Suprapubic skin (tissue), 3 donors: Measurements from ENCODE around the gene ERAL1.
A peak's percentile ranks its signal among the peaks of the same experiment; 100 is the strongest.

Experiments used
- EP300 ChIP-seq: sonication (generic); formaldehyde crosslinking; IDR thresholded peaks from one replicate; pipeline ENCODE4 v1.6.1; 2017; ENCODE audit warnings: antibody characterized with exemption
- TF ChIP-seq, protein P1 (sequence below), 2 donors: fragments of 200-600 bp in 1 of 2; fragments of 450-650 bp in 1 of 2; sonication (generic) in 1 of 2; IDR thresholded peaks; one replicate each; pipeline ENCODE4 v1.5.1; 2016 to 2019; ENCODE audit warnings: antibody characterized with exemption in 2 of 2, mild to moderate bottlenecking in 1 of 2, moderate library complexity in 1 of 2

DNA sequence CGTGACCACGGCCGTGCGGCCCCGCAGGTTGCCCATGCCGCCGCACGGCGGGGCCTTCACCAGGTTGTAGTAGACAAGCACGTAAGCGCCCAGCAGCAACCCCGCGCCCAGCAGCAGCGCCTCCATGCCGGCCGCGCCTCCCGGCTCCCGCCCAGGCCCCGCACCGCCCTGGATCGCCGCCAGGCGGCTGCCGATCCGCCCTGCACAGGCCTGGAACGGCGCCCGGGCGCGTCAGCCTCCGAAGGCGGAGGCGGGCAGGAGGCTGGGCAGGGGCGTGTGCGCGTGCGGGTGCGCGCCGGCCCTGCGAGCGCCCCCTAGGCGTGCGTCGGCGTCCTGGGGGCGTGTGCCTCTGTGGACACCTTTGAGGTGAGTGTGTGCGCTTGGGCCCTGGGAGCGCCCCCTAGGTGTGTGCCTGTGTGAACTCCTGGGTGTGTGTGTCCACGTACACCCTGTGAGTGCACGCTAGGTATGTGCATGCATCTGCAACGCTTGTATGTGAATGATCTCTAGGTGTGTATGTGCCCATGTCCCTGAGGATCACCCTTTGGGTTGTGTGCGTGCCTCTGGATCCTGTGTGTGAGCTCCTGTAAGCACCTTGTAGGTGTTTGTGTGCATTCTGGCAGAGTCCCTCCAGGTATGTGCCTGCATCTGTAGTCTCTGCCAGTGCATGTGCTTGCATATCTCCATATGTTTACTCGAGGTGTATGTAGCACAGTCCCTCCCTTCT, 48.2 kb downstream of the ERAL1 start, which contains the start of gene DHRS13:
- TF ChIP-seq, protein P1, sequence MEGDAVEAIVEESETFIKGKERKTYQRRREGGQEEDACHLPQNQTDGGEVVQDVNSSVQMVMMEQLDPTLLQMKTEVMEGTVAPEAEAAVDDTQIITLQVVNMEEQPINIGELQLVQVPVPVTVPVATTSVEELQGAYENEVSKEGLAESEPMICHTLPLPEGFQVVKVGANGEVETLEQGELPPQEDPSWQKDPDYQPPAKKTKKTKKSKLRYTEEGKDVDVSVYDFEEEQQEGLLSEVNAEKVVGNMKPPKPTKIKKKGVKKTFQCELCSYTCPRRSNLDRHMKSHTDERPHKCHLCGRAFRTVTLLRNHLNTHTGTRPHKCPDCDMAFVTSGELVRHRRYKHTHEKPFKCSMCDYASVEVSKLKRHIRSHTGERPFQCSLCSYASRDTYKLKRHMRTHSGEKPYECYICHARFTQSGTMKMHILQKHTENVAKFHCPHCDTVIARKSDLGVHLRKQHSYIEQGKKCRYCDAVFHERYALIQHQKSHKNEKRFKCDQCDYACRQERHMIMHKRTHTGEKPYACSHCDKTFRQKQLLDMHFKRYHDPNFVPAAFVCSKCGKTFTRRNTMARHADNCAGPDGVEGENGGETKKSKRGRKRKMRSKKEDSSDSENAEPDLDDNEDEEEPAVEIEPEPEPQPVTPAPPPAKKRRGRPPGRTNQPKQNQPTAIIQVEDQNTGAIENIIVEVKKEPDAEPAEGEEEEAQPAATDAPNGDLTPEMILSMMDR (IDR thresholded peaks at IDR 0.05), result peak; percentile 66 to 95
- no peak for TF ChIP-seq EP300
